ENCODE measurements around the gene COL28A1.

Gene COL28A1

GRCh38 chr7:7519056-7519455 is 16.6 kb downstream of the COL28A1 start:
- no peaks in the 10 kb centered on the region for H3K9me3 ChIP-seq (ENCODE audit: insufficient read depth, low read depth, low read length)

GRCh38 chr7:7517754-7518153 is 17.9 kb downstream of the COL28A1 start:
- Histone ChIP-seq H3K9me2 (replicated peaks; ENCODE audit: low read depth, low read length) (no peaks in the 10 kb centered on the region), H3K9ac (ENCODE audit: low read depth, low read length, poor library complexity, severe bottlenecking) (no peak overlapping the region), H3K9me3 (ENCODE audit: insufficient read depth, low read depth, low read length) (no peaks in the 10 kb centered on the region), H3K36me3 (ENCODE audit: insufficient read depth, low read length) (no peaks in the 10 kb centered on the region), H4K20me1 (ENCODE audit: insufficient read depth, low read length, poor library complexity, severe bottlenecking) (no peaks in the 10 kb centered on the region), H3K4me2 (ENCODE audit: low read depth, low read length, poor library complexity, severe bottlenecking) (no peak overlapping the region), H3K79me2 (ENCODE audit: insufficient read depth, low read length) (no peaks in the 10 kb centered on the region), H3K4me1 (ENCODE audit: insufficient read depth, low read length, poor library complexity, severe bottlenecking) (peaks cover 10% of the 10 kb centered on the region), H2AFZ (ENCODE audit: low read length) (no peak overlapping the region), H3K4me3 (ENCODE audit: low read length, poor library complexity, severe bottlenecking) (no peak overlapping the region), H3K27me3 (ENCODE audit: insufficient read depth, low read length, poor library complexity, severe bottlenecking) (no peaks in the 10 kb centered on the region), H3F3A (ENCODE audit: low read depth) (no peaks in the 10 kb centered on the region)
- no peak for TF ChIP-seq CTCF (conservative IDR thresholded peaks at IDR 0.05; ENCODE audit: low read length)
- TF ChIP-seq EZH2phosphoT487 (IDR thresholded peaks at IDR 0.05; ENCODE audit: borderline replicate concordance): no peak

More at GRCh38 chr7:7519056-7519455, 16.6 kb downstream of the COL28A1 start:
- Histone ChIP-seq H3K9ac (ENCODE audit: low read depth, low read length, poor library complexity, severe bottlenecking) (no peak overlapping the region), H4K20me1 (ENCODE audit: insufficient read depth, low read length, poor library complexity, severe bottlenecking) (no peaks in the 10 kb centered on the region), H3K4me3 (ENCODE audit: low read length, poor library complexity, severe bottlenecking) (no peak overlapping the region), H2AFZ (ENCODE audit: low read length) (peak overlapping the region; percentile 62; the same call in 1 of the 2 replicates), H3K79me2 (ENCODE audit: insufficient read depth, low read length) (no peaks in the 10 kb centered on the region), H3F3A (ENCODE audit: low read depth) (no peaks in the 10 kb centered on the region), H3K27me3 (ENCODE audit: insufficient read depth, low read length, poor library complexity, severe bottlenecking) (no peaks in the 10 kb centered on the region), H3K36me3 (ENCODE audit: insufficient read depth, low read length) (no peaks in the 10 kb centered on the region), H3K4me1 (ENCODE audit: insufficient read depth, low read length, poor library complexity, severe bottlenecking) (peaks cover 10% of the 10 kb centered on the region), H3K4me2 (ENCODE audit: low read depth, low read length, poor library complexity, severe bottlenecking) (no peak overlapping the region), H3K9me2 (replicated peaks; ENCODE audit: low read depth, low read length) (no peaks in the 10 kb centered on the region)
- TF ChIP-seq CTCF (conservative IDR thresholded peaks at IDR 0.05; ENCODE audit: low read length) (no peak), EZH2phosphoT487 (IDR thresholded peaks at IDR 0.05; ENCODE audit: borderline replicate concordance) (no peak)

DNA sequence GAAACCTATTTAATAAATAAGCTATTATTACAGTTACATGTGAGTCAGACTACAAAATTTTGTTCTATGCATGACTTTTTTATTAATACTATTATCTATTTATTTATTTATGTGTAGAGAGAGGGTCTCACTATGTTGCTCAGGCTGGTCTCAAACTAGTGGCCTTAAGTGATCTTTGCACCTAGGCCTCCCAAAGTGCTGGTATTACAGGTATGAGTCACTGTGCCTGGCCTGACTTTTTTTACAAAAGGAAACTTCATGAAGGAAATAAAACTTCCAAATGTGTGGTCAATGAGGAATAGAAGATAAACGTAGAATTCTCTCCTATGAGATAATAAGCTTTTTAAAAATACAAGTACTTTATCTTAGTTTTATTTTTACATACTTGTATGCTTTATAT is 19.0 kb downstream of the COL28A1 start:
- no peak overlapping the region for H3K9ac ChIP-seq (ENCODE audit: low read depth, low read length, poor library complexity, severe bottlenecking)
- H3K9me2 ChIP-seq (replicated peaks; ENCODE audit: low read depth, low read length): no peaks in the 10 kb centered on the region
- H3K4me2 ChIP-seq (ENCODE audit: low read depth, low read length, poor library complexity, severe bottlenecking): no peak overlapping the region
- no peaks in the 10 kb centered on the region for H3F3A ChIP-seq (ENCODE audit: low read depth)
- TF ChIP-seq EZH2phosphoT487 (IDR thresholded peaks at IDR 0.05; ENCODE audit: borderline replicate concordance) (no peak), CTCF (conservative IDR thresholded peaks at IDR 0.05; ENCODE audit: low read length) (no peak)
- H2AFZ ChIP-seq (ENCODE audit: low read length): no peak overlapping the region
- no peaks in the 10 kb centered on the region for H3K27me3 ChIP-seq (ENCODE audit: insufficient read depth, low read length, poor library complexity, severe bottlenecking)
- H4K20me1 ChIP-seq (ENCODE audit: insufficient read depth, low read length, poor library complexity, severe bottlenecking): no peaks in the 10 kb centered on the region
- H3K36me3 ChIP-seq (ENCODE audit: insufficient read depth, low read length): no peaks in the 10 kb centered on the region
- H3K9me3 ChIP-seq (ENCODE audit: insufficient read depth, low read depth, low read length): no peaks in the 10 kb centered on the region
- peaks cover 8% of the 10 kb centered on the region for H3K4me1 ChIP-seq (ENCODE audit: insufficient read depth, low read length, poor library complexity, severe bottlenecking)
- H3K79me2 ChIP-seq (ENCODE audit: insufficient read depth, low read length): no peaks in the 10 kb centered on the region
- no peak overlapping the region for H3K4me3 ChIP-seq (ENCODE audit: low read length, poor library complexity, severe bottlenecking)
